Keratinocyte (primary cell): ENCODE data around the gene MLLT10. TPM values are rescaled to one million over a fixed set of nuclear protein-coding genes. Genes with fewer than 3 reads are reported as not detected.

Experiments used
- DNase-seq: peaks from one replicate; pipeline ENCODE4 v3.0.0-alpha.2; 2011; ENCODE audit warnings: low read depth, missing footprints, low spot score
- FAIRE-seq: peaks from 2 replicates; lab custom pipeline; 2011; peaks lifted over from hg19 to GRCh38; lab: Jason Lieb, UNC
- H2AFZ ChIP-seq: 2 replicates; pipeline ENCODE4 v1.6.0; 2012; ENCODE audit warnings: low read length, control low read depth, inconsistent platforms; ENCODE audit not compliant: control insufficient read depth
- H3K27ac ChIP-seq: 2 replicates; pipeline ENCODE4 v1.5.1; 2011; ENCODE audit warnings: low read length; ENCODE audit not compliant: control insufficient read depth, insufficient read depth
- H3K27me3 ChIP-seq: 3 replicates; pipeline ENCODE4 v1.6.0; 2011; ENCODE audit warnings: low read length; ENCODE audit not compliant: control insufficient read depth, insufficient read depth; ENCODE audit errors: extremely low read depth
- H3K36me3 ChIP-seq, 2 experiments: 2 replicates in 1 of 2; 3 replicates in 1 of 2; pipeline ENCODE4 v1.5.1; 2011; ENCODE audit warnings: low read length in 2 of 2, mild to moderate bottlenecking in 1 of 2; ENCODE audit not compliant: control insufficient read depth in 2 of 2, insufficient read depth in 2 of 2; ENCODE audit errors: extremely low read depth in 1 of 2
- H3K4me1 ChIP-seq: 3 replicates; pipeline ENCODE4 v1.5.1; 2011; ENCODE audit warnings: low read length; ENCODE audit not compliant: control insufficient read depth, insufficient read depth; ENCODE audit errors: extremely low read depth
- H3K4me2 ChIP-seq: 3 replicates; pipeline ENCODE4 v1.6.0; 2011; ENCODE audit warnings: low read depth, low read length; ENCODE audit not compliant: control insufficient read depth, insufficient read depth; ENCODE audit errors: extremely low read depth
- H3K4me3 ChIP-seq, 3 experiments: fragments of 200-600 bp in 1 of 3; sonication (generic) in 1 of 3; 2 replicates in 2 of 3; 3 replicates in 1 of 3; pipeline ENCODE4 v1.5.1; 2011 to 2016; ENCODE audit warnings: low read length in 3 of 3, mild to moderate bottlenecking in 3 of 3, control low read depth in 2 of 3, inconsistent platforms in 1 of 3, low read depth in 1 of 3, mixed read lengths in 1 of 3, mixed run types in 1 of 3, moderate library complexity in 1 of 3; ENCODE audit not compliant: control insufficient read depth in 2 of 3, insufficient read depth in 2 of 3; ENCODE audit errors: extremely low read depth in 1 of 3
- H3K79me2 ChIP-seq: 2 replicates; pipeline ENCODE4 v1.6.0; 2012; ENCODE audit warnings: low read length; ENCODE audit not compliant: control insufficient read depth, insufficient read depth
- H3K9ac ChIP-seq: 3 replicates; pipeline ENCODE4 v1.6.0; 2011; ENCODE audit warnings: low read length; ENCODE audit not compliant: control insufficient read depth, insufficient read depth; ENCODE audit errors: extremely low read depth
- H3K9me1 ChIP-seq: 3 replicates; pipeline ENCODE4 v1.6.0; 2011; ENCODE audit warnings: low read length; ENCODE audit not compliant: control insufficient read depth, insufficient read depth; ENCODE audit errors: extremely low read depth
- H3K9me3 ChIP-seq: 2 replicates; pipeline ENCODE4 v1.5.1; 2012; ENCODE audit warnings: low read depth, low read length; ENCODE audit not compliant: control insufficient read depth
- H4K20me1 ChIP-seq: 3 replicates; pipeline ENCODE4 v1.6.0; 2011; ENCODE audit warnings: low read length; ENCODE audit not compliant: control insufficient read depth, insufficient read depth; ENCODE audit errors: extremely low read depth
- EZH2 ChIP-seq: IDR thresholded peaks from one replicate; pipeline ENCODE4 v1.6.1; 2012; ENCODE audit warnings: inconsistent platforms, mild to moderate bottlenecking, low read length, moderate library complexity
- dilution Hi-C: fragments of 300-500 bp; cut with MboI; formaldehyde crosslinking; loops from one replicate; pipeline ENCODE4 v1.7.0; 2020; ENCODE audit warnings: low sequenced_read_pairs; ENCODE audit not compliant: extremely low pct_ligation_motif_present
- polyA plus RNA-seq, 5 experiments: library from polyadenylated mRNA; depleted of rRNA in 3 of 5; stranded (reverse) in 3 of 5; stranded (forward) in 1 of 5; unstranded in 1 of 5; fragments of >200 nt; gene quantifications; 1 replicate in 1 of 5; 2 replicates in 3 of 5; 3 replicates in 1 of 5; pipeline versions ENCODE4 v1.2.1 to v1.2.3, GENCODE V29; 2011 to 2012; ENCODE audit warnings: missing spikeins in 2 of 5, low read depth in 1 of 5, low replicate concordance in 1 of 5
- TF ChIP-seq, protein P1 (sequence below), 3 experiments: IDR thresholded peaks in 1 of 3; conservative IDR thresholded peaks in 1 of 3; optimal IDR thresholded peaks in 1 of 3; 2 replicates in 2 of 3; 3 replicates in 1 of 3; pipeline versions ENCODE3 to v1.5.1; 2011; ENCODE audit warnings: low read length in 3 of 3, mild to moderate bottlenecking in 3 of 3, moderate library complexity in 2 of 3, control low read depth in 1 of 3, inconsistent platforms in 1 of 3; ENCODE audit not compliant: insufficient read depth in 2 of 3; ENCODE audit errors: extremely low read depth in 1 of 3

MLLT10 gene
- polyA plus RNA-seq, 1 donor (not counting 4 experiments of a cell fraction or from before 2014, with no cell fraction given): 40.2 TPM

DNA sequence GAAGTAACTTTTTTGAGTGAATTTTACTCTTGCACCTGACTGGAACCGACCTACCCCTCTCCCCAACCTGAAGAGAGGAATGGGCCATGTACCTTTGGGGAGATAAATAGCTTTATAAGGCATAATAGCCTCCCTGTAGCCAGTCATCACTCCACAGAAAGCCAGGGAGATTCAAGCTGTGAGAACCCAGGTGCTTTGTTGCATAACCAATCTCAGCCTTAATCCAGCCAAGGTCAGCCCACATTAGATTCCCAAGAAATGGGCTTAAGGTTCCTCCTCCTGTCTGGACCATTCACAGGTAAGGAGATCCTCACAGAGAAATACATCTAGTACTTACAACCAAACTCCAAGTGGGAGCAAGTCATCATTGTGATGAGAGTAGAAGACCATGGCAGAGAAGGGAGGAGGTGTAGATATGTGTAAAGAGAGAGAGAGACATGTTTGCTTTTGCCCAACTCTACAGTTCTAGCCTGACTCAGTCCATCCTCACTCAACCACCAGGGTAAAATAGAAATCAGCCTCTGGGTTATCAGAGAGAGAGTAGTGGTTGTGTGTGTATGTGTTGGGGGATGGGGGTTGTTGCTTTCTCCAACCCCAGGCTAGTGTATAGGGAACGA, 32.2 kb upstream of the MLLT10 start:
- no peaks in the 10 kb centered on the region for H3K9me3 ChIP-seq
- H3K4me2 ChIP-seq: no peak overlapping the region
- H2AFZ ChIP-seq: no peak overlapping the region
- no peaks in the 10 kb centered on the region for H4K20me1 ChIP-seq
- H3K9me1 ChIP-seq: no peaks in the 10 kb centered on the region
- no peak overlapping the region for H3K4me3 ChIP-seq
- H3K27ac ChIP-seq: no peak overlapping the region
- no peaks in the 10 kb centered on the region for H3K4me1 ChIP-seq
- TF ChIP-seq, protein P1, sequence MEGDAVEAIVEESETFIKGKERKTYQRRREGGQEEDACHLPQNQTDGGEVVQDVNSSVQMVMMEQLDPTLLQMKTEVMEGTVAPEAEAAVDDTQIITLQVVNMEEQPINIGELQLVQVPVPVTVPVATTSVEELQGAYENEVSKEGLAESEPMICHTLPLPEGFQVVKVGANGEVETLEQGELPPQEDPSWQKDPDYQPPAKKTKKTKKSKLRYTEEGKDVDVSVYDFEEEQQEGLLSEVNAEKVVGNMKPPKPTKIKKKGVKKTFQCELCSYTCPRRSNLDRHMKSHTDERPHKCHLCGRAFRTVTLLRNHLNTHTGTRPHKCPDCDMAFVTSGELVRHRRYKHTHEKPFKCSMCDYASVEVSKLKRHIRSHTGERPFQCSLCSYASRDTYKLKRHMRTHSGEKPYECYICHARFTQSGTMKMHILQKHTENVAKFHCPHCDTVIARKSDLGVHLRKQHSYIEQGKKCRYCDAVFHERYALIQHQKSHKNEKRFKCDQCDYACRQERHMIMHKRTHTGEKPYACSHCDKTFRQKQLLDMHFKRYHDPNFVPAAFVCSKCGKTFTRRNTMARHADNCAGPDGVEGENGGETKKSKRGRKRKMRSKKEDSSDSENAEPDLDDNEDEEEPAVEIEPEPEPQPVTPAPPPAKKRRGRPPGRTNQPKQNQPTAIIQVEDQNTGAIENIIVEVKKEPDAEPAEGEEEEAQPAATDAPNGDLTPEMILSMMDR (optimal IDR thresholded peaks at IDR 0.05 in 1 of 3, IDR thresholded peaks at IDR 0.05 in 1 of 3, conservative IDR thresholded peaks at IDR 0.05 in 1 of 3; ENCODE audit: extremely low read depth in 1 of 3, insufficient read depth in 2 of 3, low read length in 3 of 3): no peak
- no peak for TF ChIP-seq EZH2
- H3K27me3 ChIP-seq: no peaks in the 10 kb centered on the region
- no peak overlapping the region for H3K9ac ChIP-seq
- FAIRE-seq (no peak), DNase-seq (no peak)
- no peaks in the 10 kb centered on the region for H3K79me2 ChIP-seq
- H3K36me3 ChIP-seq: no peaks in the 10 kb centered on the region
- dilution Hi-C loops: no loop called here

DNA sequence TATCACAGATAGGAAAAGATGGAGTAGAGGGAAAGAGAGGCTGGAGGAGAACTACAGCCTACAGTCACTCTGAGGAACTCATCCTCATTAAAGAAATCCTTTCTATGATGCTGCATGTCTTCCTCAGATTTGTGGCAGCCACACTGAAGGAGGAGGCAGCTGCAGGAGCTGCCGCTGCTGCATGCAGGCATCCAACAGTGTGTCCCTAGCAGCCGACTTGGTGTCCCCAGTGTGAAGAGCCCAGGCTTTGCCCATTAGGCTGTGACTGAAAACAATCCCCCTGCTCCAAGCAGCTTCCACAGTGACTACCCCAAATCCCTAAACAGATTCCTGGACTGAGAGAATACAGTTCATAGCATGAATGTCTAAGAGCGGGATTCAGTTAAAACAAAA, 31.7 kb upstream of the MLLT10 start:
- H4K20me1 ChIP-seq: no peaks in the 10 kb centered on the region
- H3K4me2 ChIP-seq: no peak overlapping the region
- DNase-seq (no peak), FAIRE-seq (no peak)
- H3K27me3 ChIP-seq: no peaks in the 10 kb centered on the region
- H3K79me2 ChIP-seq: no peaks in the 10 kb centered on the region
- H3K36me3 ChIP-seq: no peaks in the 10 kb centered on the region
- no peak overlapping the region for H3K9ac ChIP-seq
- H2AFZ ChIP-seq: no peak overlapping the region
- H3K27ac ChIP-seq: no peak overlapping the region
- no peak for TF ChIP-seq EZH2
- TF ChIP-seq, protein P1 (optimal IDR thresholded peaks at IDR 0.05 in 1 of 3, IDR thresholded peaks at IDR 0.05 in 1 of 3, conservative IDR thresholded peaks at IDR 0.05 in 1 of 3; ENCODE audit: extremely low read depth in 1 of 3, insufficient read depth in 2 of 3, low read length in 3 of 3): no peak
- H3K9me1 ChIP-seq: no peaks in the 10 kb centered on the region
- no peaks in the 10 kb centered on the region for H3K9me3 ChIP-seq
- H3K4me3 ChIP-seq: no peak overlapping the region
- no peaks in the 10 kb centered on the region for H3K4me1 ChIP-seq
- dilution Hi-C loops: no loop called here
